Subcutaneous adipose tissue (tissue), 4 donors: ENCODE data around the gene HMGCS2. TPM values are rescaled to one million over a fixed set of nuclear protein-coding genes. Genes with fewer than 3 reads are reported as not detected.

ENCODE experiments used
- CTCF ChIP-seq: fragments of 450-650 bp; IDR thresholded peaks from one replicate; pipeline ENCODE4 v1.5.1; 2016; ENCODE audit warnings: low read depth, mild to moderate bottlenecking, control low read depth, antibody characterized with exemption, moderate library complexity
- total RNA-seq, 4 donors: library from RNA; depleted of rRNA; stranded (reverse); fragments of >200 nt; gene quantifications; one replicate each; pipeline ENCODE4 v1.1.0, GENCODE V29; 2016

The HMGCS2 gene
- total RNA-seq, 4 donors from 2014 or later = 0.34 to 0.49 TPM; not detected in 2

DNA sequence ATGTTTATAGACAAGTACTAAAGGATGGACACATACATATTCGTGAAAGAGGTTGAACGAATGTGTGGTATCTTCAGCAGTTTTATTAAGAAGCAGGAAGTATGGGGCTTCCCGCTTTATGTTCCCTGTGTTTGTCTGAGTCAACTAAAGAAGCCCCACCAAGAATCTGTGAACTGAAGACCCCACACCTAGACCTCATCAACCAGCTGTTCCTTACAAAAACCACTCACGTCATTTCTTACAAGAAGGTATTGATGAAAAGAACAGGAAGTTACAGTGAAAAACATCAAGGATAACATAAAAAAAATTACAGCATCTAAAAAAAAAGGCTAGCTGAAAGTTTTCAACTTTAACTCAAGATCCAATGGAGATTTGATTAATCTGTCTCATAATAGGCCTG is 30.3 kb upstream of the HMGCS2 start:
- TF ChIP-seq CTCF = no peak

- no peak for TF ChIP-seq CTCF
Measured at GRCh38 chr1:119797606-119798005, 28.9 kb upstream of the HMGCS2 start.

DNA sequence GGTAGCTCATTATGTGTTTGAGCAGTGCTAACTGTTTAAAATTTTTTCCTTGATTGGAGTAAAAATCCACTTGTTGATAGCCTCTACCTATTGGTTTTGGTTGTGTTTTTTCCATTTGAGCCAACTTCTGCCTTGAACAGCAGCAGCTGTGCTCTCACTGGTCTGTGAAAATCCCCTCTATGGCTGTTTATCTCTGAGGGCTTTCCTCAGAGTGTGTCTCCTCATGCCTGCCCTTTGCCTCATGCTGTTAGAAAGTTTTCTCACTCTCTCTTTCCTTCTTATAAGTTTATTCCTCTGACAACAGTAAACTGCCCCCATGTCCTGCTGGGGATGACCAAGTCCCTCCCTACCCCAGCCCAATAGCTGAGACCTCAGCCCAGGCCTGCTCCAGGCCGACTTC is 28.5 kb upstream of the HMGCS2 start:
- TF ChIP-seq CTCF = no peak

- no peak for TF ChIP-seq CTCF
Measured at GRCh38 chr1:119795261-119796200, 26.8 kb upstream of the HMGCS2 start.

GRCh38 chr1:119794876-119795240 is 26.2 kb upstream of the HMGCS2 start:
- TF ChIP-seq CTCF = no peak

- TF ChIP-seq CTCF = no peak
Measured at GRCh38 chr1:119794230-119794875, 25.6 kb upstream of the HMGCS2 start.

- TF ChIP-seq CTCF = no peak
Measured at GRCh38 chr1:119791377-119791776, 22.7 kb upstream of the HMGCS2 start.
